22Rv1 (cell line): ENCODE measurements around the gene PIAS4.

Source experiments
- H3K27ac ChIP-seq: fragments of 450-650 bp; 2 replicates; pipeline ENCODE4 v1.5.1; 2017
- CTCF ChIP-seq: fragments of 450-650 bp; IDR thresholded peaks from 2 replicates; pipeline ENCODE4 v1.5.1; 2017; ENCODE audit warnings: mild to moderate bottlenecking
- ZFX ChIP-seq: fragments of 450-650 bp; IDR thresholded peaks from 2 replicates; pipeline ENCODE4 v1.6.1; 2017; ENCODE audit warnings: antibody characterized with exemption, borderline replicate concordance

Gene PIAS4

GRCh38 chr19:3983936-3984583, 23.5 kb upstream of the PIAS4 start:
- TF ChIP-seq CTCF (no peak), ZFX (no peak)
- peak overlapping the region; percentile 94 for H3K27ac ChIP-seq

- H3K27ac ChIP-seq, result peak overlapping the region; percentile 94
- TF ChIP-seq ZFX (no peak), CTCF (no peak)
These were observed 23.0 kb upstream of the PIAS4 start for GRCh38 chr19:3984584-3984907.

- TF ChIP-seq CTCF (no peak), ZFX (no peak)
- peak within 1 kb of the TSS; percentile 94 for H3K27ac ChIP-seq
These were observed 22.5 kb upstream of the PIAS4 start, which contains the start of gene EEF2 for GRCh38 chr19:3984908-3985642. EEF2 (minus strand) TSS chr19:3985463; CDS start chr19:3985380, 83 bp downstream.

GRCh38 chr19:3985643-3986259, 21.8 kb upstream of the PIAS4 start:
- peak overlapping the region; percentile 94 for H3K27ac ChIP-seq
- TF ChIP-seq ZFX, result no peak
- TF ChIP-seq CTCF, result no peak

GRCh38 chr19:3986260-3987041, 21.1 kb upstream of the PIAS4 start:
- peak; percentile 83 for TF ChIP-seq CTCF
- no peak for TF ChIP-seq ZFX
- peak overlapping the region; percentile 94 for H3K27ac ChIP-seq

- no peak for TF ChIP-seq ZFX
- TF ChIP-seq CTCF, result peak; percentile 94
- peak overlapping the region; percentile 94 for H3K27ac ChIP-seq
These were observed 19.7 kb upstream of the PIAS4 start for GRCh38 chr19:3987619-3988371.
